ENCODE results near the gene CD70.

Gene CD70

DNA sequence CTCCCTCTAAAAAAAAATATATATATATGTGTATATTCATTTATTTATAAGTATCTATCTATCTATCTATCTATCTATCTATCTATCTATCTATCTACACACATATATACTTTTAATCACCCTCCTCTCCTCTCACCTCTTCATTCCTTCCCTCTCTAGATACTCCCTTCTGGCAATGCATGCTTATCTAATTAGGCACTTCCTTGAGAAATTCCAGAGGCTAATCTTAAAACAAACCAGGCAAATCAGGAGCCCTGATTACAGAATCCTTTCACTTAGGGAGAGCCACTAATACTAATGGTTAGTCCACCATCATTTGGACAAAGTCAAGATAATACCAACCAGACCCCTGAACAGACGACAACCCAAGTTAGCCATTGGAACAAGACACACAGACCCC, 17.6 kb downstream of the CD70 start:
- no peaks in the 10 kb centered on the region for H4K20me1 ChIP-seq (ENCODE audit: insufficient read depth, low read length, poor library complexity, severe bottlenecking)
- no peaks in the 10 kb centered on the region for H3K27me3 ChIP-seq (ENCODE audit: insufficient read depth, low read length, poor library complexity, severe bottlenecking)
- no peak for TF ChIP-seq EZH2phosphoT487 (IDR thresholded peaks at IDR 0.05; ENCODE audit: borderline replicate concordance)
- TF ChIP-seq, protein P1, sequence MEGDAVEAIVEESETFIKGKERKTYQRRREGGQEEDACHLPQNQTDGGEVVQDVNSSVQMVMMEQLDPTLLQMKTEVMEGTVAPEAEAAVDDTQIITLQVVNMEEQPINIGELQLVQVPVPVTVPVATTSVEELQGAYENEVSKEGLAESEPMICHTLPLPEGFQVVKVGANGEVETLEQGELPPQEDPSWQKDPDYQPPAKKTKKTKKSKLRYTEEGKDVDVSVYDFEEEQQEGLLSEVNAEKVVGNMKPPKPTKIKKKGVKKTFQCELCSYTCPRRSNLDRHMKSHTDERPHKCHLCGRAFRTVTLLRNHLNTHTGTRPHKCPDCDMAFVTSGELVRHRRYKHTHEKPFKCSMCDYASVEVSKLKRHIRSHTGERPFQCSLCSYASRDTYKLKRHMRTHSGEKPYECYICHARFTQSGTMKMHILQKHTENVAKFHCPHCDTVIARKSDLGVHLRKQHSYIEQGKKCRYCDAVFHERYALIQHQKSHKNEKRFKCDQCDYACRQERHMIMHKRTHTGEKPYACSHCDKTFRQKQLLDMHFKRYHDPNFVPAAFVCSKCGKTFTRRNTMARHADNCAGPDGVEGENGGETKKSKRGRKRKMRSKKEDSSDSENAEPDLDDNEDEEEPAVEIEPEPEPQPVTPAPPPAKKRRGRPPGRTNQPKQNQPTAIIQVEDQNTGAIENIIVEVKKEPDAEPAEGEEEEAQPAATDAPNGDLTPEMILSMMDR (conservative IDR thresholded peaks at IDR 0.05; ENCODE audit: low read length): no peak
- peaks cover 3% of the 10 kb centered on the region for H3K4me1 ChIP-seq (ENCODE audit: insufficient read depth, low read length, poor library complexity, severe bottlenecking)
- no peaks in the 10 kb centered on the region for H3K36me3 ChIP-seq (ENCODE audit: insufficient read depth, low read length)
- H3K4me2 ChIP-seq (ENCODE audit: low read depth, low read length, poor library complexity, severe bottlenecking): no peak overlapping the region
- no peak overlapping the region for H3K4me3 ChIP-seq (ENCODE audit: low read length, poor library complexity, severe bottlenecking)
- no peak overlapping the region for H3K9ac ChIP-seq (ENCODE audit: low read depth, low read length, poor library complexity, severe bottlenecking)
- H3F3A ChIP-seq (ENCODE audit: low read depth): no peaks in the 10 kb centered on the region
- no peaks in the 10 kb centered on the region for H3K79me2 ChIP-seq (ENCODE audit: insufficient read depth, low read length)
- H2AFZ ChIP-seq (ENCODE audit: low read length): no peak overlapping the region
- H3K9me2 ChIP-seq (replicated peaks; ENCODE audit: low read depth, low read length): no peaks in the 10 kb centered on the region
- H3K9me3 ChIP-seq (ENCODE audit: insufficient read depth, low read depth, low read length): no peaks in the 10 kb centered on the region

DNA sequence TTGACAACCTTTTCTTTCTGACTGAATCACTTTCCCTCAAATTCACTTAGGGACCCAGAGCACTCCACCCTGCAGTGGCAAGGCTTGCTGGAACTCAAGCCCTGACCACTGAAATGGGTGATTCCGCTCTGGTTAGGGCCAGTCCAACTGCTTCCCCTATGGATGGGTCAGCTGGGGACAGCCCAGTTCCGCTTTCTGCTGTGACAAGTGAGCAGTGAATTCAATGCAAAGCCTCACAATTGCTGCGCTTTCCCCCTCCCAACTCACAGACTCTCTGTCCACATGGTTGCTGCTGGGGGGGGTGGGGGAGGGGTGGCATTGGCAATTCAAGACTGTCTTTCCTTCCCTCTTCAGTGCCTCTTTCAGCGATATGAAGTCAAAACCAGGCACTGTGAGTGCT, 18.7 kb downstream of the CD70 start:
- Histone ChIP-seq H3K79me2 (ENCODE audit: insufficient read depth, low read length) (no peaks in the 10 kb centered on the region), H3K4me3 (ENCODE audit: low read length, poor library complexity, severe bottlenecking) (no peak overlapping the region), H2AFZ (ENCODE audit: low read length) (no peak overlapping the region), H3K9me2 (replicated peaks; ENCODE audit: low read depth, low read length) (no peaks in the 10 kb centered on the region), H3K9ac (ENCODE audit: low read depth, low read length, poor library complexity, severe bottlenecking) (no peak overlapping the region), H3K4me1 (ENCODE audit: insufficient read depth, low read length, poor library complexity, severe bottlenecking) (peaks cover 2% of the 10 kb centered on the region), H3K9me3 (ENCODE audit: insufficient read depth, low read depth, low read length) (no peaks in the 10 kb centered on the region), H3K27me3 (ENCODE audit: insufficient read depth, low read length, poor library complexity, severe bottlenecking) (no peaks in the 10 kb centered on the region), H3K36me3 (ENCODE audit: insufficient read depth, low read length) (no peaks in the 10 kb centered on the region), H4K20me1 (ENCODE audit: insufficient read depth, low read length, poor library complexity, severe bottlenecking) (no peaks in the 10 kb centered on the region), H3K4me2 (ENCODE audit: low read depth, low read length, poor library complexity, severe bottlenecking) (no peak overlapping the region), H3F3A (ENCODE audit: low read depth) (no peaks in the 10 kb centered on the region)
- no peak for TF ChIP-seq EZH2phosphoT487 (IDR thresholded peaks at IDR 0.05; ENCODE audit: borderline replicate concordance)
- TF ChIP-seq, protein P1 (conservative IDR thresholded peaks at IDR 0.05; ENCODE audit: low read length): no peak

DNA sequence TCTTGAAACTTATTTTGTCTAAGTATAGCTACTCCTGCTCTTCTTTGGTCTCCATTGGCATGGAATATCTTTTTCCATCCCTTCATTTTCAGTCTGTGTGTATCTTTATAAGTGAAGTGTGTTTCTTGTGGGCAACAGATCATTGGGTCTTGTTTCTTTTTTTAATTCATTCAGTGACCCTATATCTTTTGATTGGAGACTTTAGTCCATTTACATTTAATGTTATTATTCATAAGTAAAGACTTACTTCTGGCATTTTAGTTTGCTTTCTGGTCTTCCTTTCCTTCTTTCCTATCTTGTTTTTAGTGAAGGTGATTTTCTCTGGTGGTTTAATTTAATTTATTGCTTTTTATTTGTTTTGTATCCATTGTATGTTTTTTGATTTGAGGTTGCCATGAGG, 19.8 kb downstream of the CD70 start:
- TF ChIP-seq, protein P1 (conservative IDR thresholded peaks at IDR 0.05; ENCODE audit: low read length): no peak
- TF ChIP-seq EZH2phosphoT487 (IDR thresholded peaks at IDR 0.05; ENCODE audit: borderline replicate concordance): no peak
- Histone ChIP-seq H3K79me2 (ENCODE audit: insufficient read depth, low read length) (no peaks in the 10 kb centered on the region), H3K27me3 (ENCODE audit: insufficient read depth, low read length, poor library complexity, severe bottlenecking) (no peaks in the 10 kb centered on the region), H3K4me1 (ENCODE audit: insufficient read depth, low read length, poor library complexity, severe bottlenecking) (no peaks in the 10 kb centered on the region), H4K20me1 (ENCODE audit: insufficient read depth, low read length, poor library complexity, severe bottlenecking) (no peaks in the 10 kb centered on the region), H3K9me3 (ENCODE audit: insufficient read depth, low read depth, low read length) (no peaks in the 10 kb centered on the region; the same call in 1 of the 2 replicates), H3F3A (ENCODE audit: low read depth) (no peaks in the 10 kb centered on the region), H3K4me3 (ENCODE audit: low read length, poor library complexity, severe bottlenecking) (no peak overlapping the region), H2AFZ (ENCODE audit: low read length) (no peak overlapping the region), H3K36me3 (ENCODE audit: insufficient read depth, low read length) (no peaks in the 10 kb centered on the region), H3K4me2 (ENCODE audit: low read depth, low read length, poor library complexity, severe bottlenecking) (no peak overlapping the region), H3K9ac (ENCODE audit: low read depth, low read length, poor library complexity, severe bottlenecking) (no peak overlapping the region), H3K9me2 (replicated peaks; ENCODE audit: low read depth, low read length) (no peaks in the 10 kb centered on the region)
